ENCODE measurements around the gene ANO1.

GRCh38 chr11:70206982-70207376 lies 128.9 kb downstream of the ANO1 start:
- TF ChIP-seq CTCF (IDR thresholded peaks at IDR 0.05) (no peak), POLR2AphosphoS5 (IDR thresholded peaks at IDR 0.05) (no peak)

All from breast epithelium (tissue), 3 donors.